Activated CD4-positive, alpha-beta T cell treated with anti-CD3 and anti-CD28 coated beads, Interleukin-2, amount 10 ng/mL, durations not matched to agents 24 days and 14 days (primary cell): ENCODE results near the gene TAOK3. TPM values are rescaled to one million over a fixed set of nuclear protein-coding genes. Genes with fewer than 3 reads are reported as not detected.
"Not testable (repeated sequence)": the region's sequence is repeated elsewhere in the genome, so short reads cannot be mapped to it uniquely, and the experiment has no call there.

Source experiments
- DNase-seq: peaks from one replicate; pipeline ENCODE4 v3.0.0; 2022
- H3K27ac Mint-ChIP-seq: one replicate; pipeline ENCODE4 v1.8.0; 2022; ENCODE audit warnings: mild to moderate bottlenecking, mixed read lengths
- H3K27me3 Mint-ChIP-seq: one replicate; pipeline ENCODE4 v1.8.0; 2022; ENCODE audit warnings: mixed read lengths
- H3K36me3 Mint-ChIP-seq: one replicate; pipeline ENCODE4 v1.8.0; 2022; ENCODE audit warnings: low read depth, mild to moderate bottlenecking, mixed read lengths
- H3K4me1 Mint-ChIP-seq: one replicate; pipeline ENCODE4 v1.8.0; 2021; ENCODE audit warnings: mixed read lengths
- H3K4me3 Mint-ChIP-seq: one replicate; pipeline ENCODE4 v1.8.0; 2022; ENCODE audit warnings: mild to moderate bottlenecking, moderate library complexity, mixed read lengths
- H3K9me3 Mint-ChIP-seq: one replicate; pipeline ENCODE4 v1.8.0; 2021; ENCODE audit warnings: mixed read lengths
- intact Hi-C: fragments of 100-400 bp; cut with micrococcal nuclease; formaldehyde crosslinking; loops from one replicate; pipeline ENCODE4 v1.15.1; 2023
- total RNA-seq: library from RNA; stranded (reverse); gene quantifications from 2 replicates; pipeline ENCODE4 v1.2.3, GENCODE V29; 2022

TAOK3 gene
- total RNA-seq, 1 donor from 2014 or later = 53.4 TPM

DNA sequence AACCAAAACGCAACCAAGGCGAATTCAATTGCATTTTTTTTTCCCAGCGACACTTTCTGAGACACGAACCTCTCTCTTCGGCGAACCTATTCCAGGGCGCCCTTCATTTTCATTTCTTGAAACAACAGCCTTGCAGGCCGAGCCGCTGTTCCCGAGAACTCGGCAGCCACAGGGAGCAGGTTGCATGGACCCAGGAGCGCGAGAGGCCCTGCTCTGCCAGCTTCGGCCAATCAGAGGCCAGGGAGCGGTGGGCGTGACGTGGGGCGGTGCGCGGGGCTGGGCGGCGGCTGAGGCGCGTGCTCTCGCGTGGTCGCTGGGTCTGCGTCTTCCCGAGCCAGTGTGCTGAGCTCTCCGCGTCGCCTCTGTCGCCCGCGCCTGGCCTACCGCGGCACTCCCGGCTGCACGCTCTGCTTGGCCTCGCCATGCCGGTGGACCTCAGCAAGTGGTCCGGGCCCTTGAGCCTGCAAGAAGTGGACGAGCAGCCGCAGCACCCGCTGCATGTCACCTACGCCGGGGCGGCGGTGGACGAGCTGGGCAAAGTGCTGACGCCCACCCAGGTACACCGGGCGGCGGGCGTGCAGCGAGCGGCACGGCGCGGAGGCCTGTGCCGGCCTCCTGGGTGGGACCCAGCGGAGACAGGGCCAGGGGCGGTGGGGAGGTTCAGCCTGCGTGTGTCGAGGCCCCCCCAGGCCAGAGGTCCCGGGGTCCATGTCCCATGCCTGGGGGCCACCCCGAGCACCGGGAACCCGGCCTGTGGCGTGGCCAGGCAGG lies 236.7 kb downstream of the TAOK3 start, which contains the start of gene PEBP1:
TSS of gene PEBP1 (plus strand) at position 337 of the 771 bp plus-strand sequence. CDS start at position 423, 86 bp downstream.
- Mint-ChIP-seq H3K36me3 (peaks cover 31% of the 10 kb centered on the region), H3K27ac (peak within 1 kb of the TSS; percentile 95), H3K4me1 (peaks cover 24% of the 10 kb centered on the region), H3K9me3 (no peaks in the 10 kb centered on the region), H3K4me3 (peak within 1 kb of the TSS; percentile 99), H3K27me3 (no peaks in the 10 kb centered on the region)
- intact Hi-C loops = loop anchor here (1.0 to 5.0 kb wide), 6 partner anchors 15 to 261 kb away; partner anchors contain the start of gene WSB2
- peak; percentile 99 for DNase-seq

DNA sequence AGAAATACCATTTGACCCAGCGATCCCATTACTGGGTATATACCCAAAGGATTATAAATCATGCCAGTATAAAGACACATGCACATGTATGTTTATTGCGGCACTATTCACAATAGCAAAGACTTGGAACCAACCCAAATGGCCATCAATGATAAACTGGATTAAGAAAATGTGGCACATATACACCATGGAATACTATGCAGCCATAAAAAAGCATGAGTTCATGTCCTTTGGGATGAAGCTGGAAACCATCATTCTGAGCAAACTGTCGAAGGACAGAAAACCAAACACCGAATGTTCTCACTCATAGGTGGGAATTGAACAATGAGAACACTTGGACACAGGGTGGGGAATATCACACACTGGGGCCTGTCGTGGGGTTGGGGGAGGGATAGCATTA lies 243.3 kb downstream of the TAOK3 start:
- H3K9me3 Mint-ChIP-seq, H3K27me3 Mint-ChIP-seq, H3K4me1 Mint-ChIP-seq, H3K36me3 Mint-ChIP-seq, DNase-seq, intact Hi-C loops, H3K4me3 Mint-ChIP-seq, H3K27ac Mint-ChIP-seq: not testable (repeated sequence)

DNA sequence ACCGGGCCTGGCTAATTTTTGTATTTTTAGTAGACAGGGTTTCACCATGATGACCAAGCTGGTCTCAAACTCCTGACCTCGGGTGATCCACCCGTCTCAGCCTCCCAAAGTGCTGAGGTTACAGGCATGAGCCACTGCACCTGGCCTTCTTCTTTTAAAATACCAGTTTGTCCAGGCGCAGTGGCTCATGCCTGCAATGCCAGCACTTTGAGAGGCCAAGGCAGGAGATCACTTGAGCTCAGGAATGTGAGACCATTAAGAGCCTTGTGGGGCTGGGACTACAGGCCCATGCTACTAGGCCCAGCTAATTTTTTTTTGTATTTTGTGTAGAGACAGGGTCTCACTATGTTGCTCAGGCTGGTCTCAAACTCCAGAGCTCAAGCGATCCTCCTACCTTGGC lies 244.8 kb downstream of the TAOK3 start:
- peaks cover 3% of the 10 kb centered on the region for H3K4me1 Mint-ChIP-seq
- no peak overlapping the region for H3K4me3 Mint-ChIP-seq
- no peak overlapping the region for H3K27ac Mint-ChIP-seq
- H3K36me3 Mint-ChIP-seq = no peaks in the 10 kb centered on the region
- no peak for DNase-seq
- no peaks in the 10 kb centered on the region for H3K9me3 Mint-ChIP-seq
- H3K27me3 Mint-ChIP-seq = no peaks in the 10 kb centered on the region
- intact Hi-C loops = no loop called here

DNA sequence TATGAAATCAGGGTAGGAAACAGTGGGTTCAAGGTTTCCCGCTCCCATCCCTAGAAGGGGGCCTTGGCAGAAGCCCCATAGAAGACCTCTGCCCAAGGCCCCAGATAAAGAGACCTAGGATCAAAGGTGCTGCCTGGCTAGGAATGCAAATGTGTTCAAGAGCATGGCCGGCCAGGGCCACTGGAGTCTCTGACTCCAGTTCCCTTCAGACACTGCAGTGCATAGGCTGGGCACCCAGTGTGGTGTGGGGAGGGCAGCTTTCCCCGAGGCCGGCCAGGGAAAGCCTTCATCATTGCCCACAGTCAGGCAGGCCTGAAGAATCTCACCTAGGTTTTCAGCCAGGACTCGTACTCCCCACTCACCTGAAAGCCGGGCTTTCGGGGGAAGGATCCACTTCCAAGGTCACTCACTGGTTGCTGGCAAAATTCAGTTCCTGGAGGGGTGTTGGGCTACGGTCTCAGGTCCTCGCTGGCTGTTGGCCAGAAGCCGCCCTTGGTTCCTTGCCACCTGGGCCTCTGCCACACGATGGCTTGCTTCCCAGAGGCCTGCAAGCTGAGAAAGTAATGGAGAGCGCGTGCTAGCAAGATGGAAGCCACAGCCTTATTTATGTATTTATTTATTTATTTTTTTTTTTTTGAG lies 246.5 kb downstream of the TAOK3 start:
- Mint-ChIP-seq H3K27me3 (no peaks in the 10 kb centered on the region), H3K4me1 (no peaks in the 10 kb centered on the region), H3K27ac (no peak overlapping the region), H3K4me3 (no peak overlapping the region), H3K36me3 (no peaks in the 10 kb centered on the region), H3K9me3 (no peaks in the 10 kb centered on the region)
- DNase-seq = no peak
- intact Hi-C loops = no loop called here

DNA sequence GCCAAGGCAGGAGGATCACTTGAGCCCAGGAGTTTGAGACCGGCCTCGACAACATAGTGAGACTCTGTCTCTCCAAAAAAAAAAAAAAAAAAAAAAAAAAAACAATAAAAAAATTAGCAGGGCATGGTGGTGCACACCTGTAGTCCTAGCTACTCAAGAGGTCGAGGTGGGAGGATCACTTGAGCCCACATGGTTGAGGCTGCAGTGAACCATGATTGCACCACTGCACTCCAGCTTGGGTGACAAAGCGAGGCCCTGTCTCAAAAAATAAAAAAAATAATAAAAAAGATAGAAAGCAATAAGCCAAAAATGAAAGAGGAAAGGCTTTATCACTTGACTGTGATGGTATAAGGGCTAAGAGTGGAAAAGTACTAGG lies 247.0 kb downstream of the TAOK3 start:
- H3K4me1 Mint-ChIP-seq = peaks cover under 1% of the 10 kb centered on the region
- no peak overlapping the region for H3K27ac Mint-ChIP-seq
- no peaks in the 10 kb centered on the region for H3K27me3 Mint-ChIP-seq
- no peaks in the 10 kb centered on the region for H3K9me3 Mint-ChIP-seq
- DNase-seq = no peak
- no peaks in the 10 kb centered on the region for H3K36me3 Mint-ChIP-seq
- no peak overlapping the region for H3K4me3 Mint-ChIP-seq
- intact Hi-C loops = no loop called here

DNA sequence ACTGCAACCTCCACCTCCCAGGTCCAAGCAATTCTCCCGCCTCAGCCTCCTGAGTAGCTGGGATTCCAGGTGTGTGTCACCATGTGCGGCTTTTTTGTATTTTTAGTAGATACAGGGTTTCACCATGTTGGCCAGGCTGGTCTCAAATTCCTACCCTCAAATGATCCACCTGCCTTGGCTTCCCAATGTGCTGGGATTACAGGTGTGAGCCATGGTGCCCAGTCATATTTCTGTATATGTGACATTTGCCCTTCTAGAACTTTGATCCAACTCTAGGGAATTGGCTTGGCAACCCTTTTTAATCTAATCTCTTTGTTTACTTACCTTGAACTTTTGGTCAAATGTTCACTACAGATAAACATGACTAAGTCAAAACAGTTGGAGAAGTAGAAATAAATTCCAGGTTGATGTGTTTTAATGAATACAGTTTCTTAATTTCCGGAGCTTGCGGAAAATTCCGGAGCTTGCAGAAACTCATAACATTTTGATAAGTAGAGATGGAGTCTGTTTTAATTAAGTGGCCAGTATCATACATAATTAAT lies 248.3 kb downstream of the TAOK3 start:
- no peak for DNase-seq
- H3K4me1 Mint-ChIP-seq = peaks cover 5% of the 10 kb centered on the region
- H3K4me3 Mint-ChIP-seq = no peak overlapping the region
- intact Hi-C loops = loop anchor here (5.0 kb wide), 1 partner anchor 252 kb away; no protein-coding TSS in a partner anchor
- no peaks in the 10 kb centered on the region for H3K9me3 Mint-ChIP-seq
- no peaks in the 10 kb centered on the region for H3K27me3 Mint-ChIP-seq
- H3K27ac Mint-ChIP-seq = no peak overlapping the region
- no peaks in the 10 kb centered on the region for H3K36me3 Mint-ChIP-seq

DNA sequence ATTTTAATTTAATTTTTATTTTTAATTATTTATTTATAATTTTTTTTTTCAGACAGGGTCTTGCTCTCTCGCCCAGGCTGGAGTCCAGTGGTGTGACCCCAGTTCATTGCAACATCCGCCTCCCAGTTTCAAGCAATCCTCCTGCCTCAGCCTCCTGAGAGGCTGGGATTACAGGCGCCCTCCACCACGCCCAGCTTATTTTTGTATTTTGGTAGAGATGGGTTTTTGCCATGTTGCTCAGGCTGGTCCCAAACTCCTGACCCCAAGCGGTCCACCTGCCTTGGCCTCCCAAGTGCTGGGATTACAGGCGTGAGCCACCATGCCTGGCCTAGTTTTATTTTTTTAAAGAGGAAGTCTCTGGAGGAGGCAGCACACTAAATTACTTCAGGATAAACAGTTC lies 250.4 kb downstream of the TAOK3 start:
- Mint-ChIP-seq H3K4me1 (peaks cover 5% of the 10 kb centered on the region), H3K27me3 (no peaks in the 10 kb centered on the region), H3K9me3 (no peaks in the 10 kb centered on the region), H3K36me3 (no peaks in the 10 kb centered on the region), H3K27ac (no peak overlapping the region), H3K4me3 (no peak overlapping the region)
- DNase-seq = no peak
- intact Hi-C loops = loop anchor here (5.0 kb wide), 1 partner anchor 250 kb away; no protein-coding TSS in a partner anchor

DNA sequence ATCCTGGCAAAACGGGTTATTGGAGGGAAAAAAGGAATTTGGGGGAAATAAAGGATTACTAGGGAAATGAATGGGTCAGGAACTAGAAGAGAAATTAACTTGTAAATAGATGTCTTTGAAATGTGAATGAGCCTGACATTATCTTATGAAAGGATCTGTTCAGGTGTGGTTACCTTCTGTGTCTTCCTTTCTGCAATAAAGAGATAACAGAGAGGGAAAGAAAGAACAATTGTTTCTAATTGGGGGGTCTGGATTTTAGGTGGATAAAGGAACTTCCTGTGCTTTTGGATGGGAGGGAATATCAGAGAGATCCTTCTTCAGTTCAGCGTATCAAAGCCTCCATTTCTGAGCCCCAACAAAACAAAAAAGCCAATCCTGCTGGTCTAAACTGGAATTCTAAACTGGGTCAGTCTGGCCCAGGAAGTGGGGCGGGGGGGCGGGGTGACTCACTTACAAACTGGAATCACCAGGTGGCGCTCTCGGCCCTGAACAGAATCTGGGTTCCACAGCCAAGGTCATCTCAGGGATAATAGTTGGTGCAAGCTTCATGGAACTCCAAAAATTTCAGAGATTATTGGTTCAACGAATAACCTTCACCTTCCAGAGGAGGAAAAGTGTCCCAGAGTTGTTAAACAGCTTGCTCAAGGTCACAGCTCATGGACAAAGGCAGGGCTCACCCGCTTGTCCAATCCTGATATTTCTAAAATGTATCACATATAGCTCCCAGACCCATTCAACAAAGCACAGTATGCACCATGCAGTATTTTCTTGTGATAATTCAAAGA lies 251.9 kb downstream of the TAOK3 start:
- H3K9me3 Mint-ChIP-seq = no peaks in the 10 kb centered on the region
- H3K27me3 Mint-ChIP-seq = no peaks in the 10 kb centered on the region
- peaks cover 5% of the 10 kb centered on the region for H3K4me1 Mint-ChIP-seq
- intact Hi-C loops = loop anchor here (1.0 to 5.0 kb wide), 3 partner anchors 14 to 256 kb away; partner anchors contain the start of gene SUDS3
- no peak overlapping the region for H3K4me3 Mint-ChIP-seq
- no peaks in the 10 kb centered on the region for H3K36me3 Mint-ChIP-seq
- peak overlapping the region; percentile 69 for H3K27ac Mint-ChIP-seq
- DNase-seq = peak; percentile 87

DNA sequence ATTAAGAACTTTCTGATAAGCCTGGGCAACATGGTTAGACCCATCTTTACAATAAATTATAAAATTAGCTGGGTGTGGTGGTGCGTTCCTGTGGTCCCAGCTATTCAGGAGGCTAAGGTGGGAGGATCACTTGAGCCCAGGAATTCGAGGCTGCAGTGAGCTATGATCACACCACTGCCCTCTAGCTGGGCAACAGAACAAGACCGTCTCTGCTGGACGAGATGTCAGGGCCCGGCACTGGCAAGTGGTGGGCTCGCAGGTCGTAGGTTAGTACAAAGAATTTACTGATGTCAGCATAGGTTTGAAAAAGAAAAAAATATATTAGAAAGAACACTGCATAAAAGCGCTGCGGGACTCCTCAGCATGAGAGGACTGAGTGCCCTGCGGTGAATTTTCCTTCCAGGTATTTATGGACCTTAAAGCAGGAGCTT lies 253.2 kb downstream of the TAOK3 start:
- no peaks in the 10 kb centered on the region for H3K9me3 Mint-ChIP-seq
- H3K4me1 Mint-ChIP-seq = peaks cover 5% of the 10 kb centered on the region
- no peaks in the 10 kb centered on the region for H3K36me3 Mint-ChIP-seq
- H3K27me3 Mint-ChIP-seq = no peaks in the 10 kb centered on the region
- no peak overlapping the region for H3K4me3 Mint-ChIP-seq
- DNase-seq = no peak
- intact Hi-C loops = no loop called here
- no peak overlapping the region for H3K27ac Mint-ChIP-seq

DNA sequence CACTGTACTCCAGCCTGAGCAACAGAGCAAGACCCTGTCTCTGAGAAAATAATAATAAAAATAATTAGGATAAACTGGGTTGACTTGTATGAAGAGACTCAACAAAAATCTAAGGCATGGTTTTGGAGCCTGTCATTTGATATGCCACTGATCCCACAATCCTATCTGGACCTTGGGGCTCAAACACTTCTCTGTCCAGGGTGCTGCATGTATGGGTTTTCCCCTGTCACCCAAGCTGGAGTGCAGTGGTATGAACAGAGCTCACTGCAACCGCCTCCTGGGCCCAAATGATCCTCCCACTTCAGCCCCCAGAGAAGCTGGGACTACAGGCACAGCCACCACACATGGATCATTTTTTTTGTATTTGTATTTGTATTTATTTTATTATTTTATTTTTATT lies 263.6 kb downstream of the TAOK3 start:
- Mint-ChIP-seq H3K4me1 (peaks cover 3% of the 10 kb centered on the region), H3K27ac (no peak overlapping the region), H3K4me3 (no peak overlapping the region), H3K27me3 (peaks cover 6% of the 10 kb centered on the region), H3K36me3 (no peaks in the 10 kb centered on the region), H3K9me3 (no peaks in the 10 kb centered on the region)
- no peak for DNase-seq
- intact Hi-C loops = no loop called here

DNA sequence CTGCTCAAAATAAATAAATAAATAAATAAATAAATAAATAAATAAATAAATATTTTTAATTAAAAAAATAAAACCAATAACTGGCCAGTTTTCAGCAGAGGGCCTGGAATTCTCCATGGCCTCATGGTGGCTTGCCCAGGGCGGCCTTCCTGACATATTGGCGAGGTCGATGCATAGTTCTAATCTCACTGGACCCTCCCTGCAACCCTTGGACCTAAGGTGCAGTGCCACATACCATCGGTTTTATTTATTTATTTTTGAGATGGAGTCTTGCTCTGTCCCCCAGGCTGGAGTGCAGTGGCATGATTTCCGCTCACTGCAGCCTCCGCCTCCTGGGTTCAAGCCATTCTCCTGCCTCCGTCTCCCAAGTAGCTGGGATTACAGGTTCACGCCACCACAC lies 265.0 kb downstream of the TAOK3 start:
- no peak for DNase-seq
- H3K27me3 Mint-ChIP-seq = peaks cover 9% of the 10 kb centered on the region
- no peak overlapping the region for H3K27ac Mint-ChIP-seq
- peaks cover 5% of the 10 kb centered on the region for H3K4me1 Mint-ChIP-seq
- H3K36me3 Mint-ChIP-seq = no peaks in the 10 kb centered on the region
- H3K9me3 Mint-ChIP-seq = no peaks in the 10 kb centered on the region
- no peak overlapping the region for H3K4me3 Mint-ChIP-seq
- intact Hi-C loops = no loop called here

DNA sequence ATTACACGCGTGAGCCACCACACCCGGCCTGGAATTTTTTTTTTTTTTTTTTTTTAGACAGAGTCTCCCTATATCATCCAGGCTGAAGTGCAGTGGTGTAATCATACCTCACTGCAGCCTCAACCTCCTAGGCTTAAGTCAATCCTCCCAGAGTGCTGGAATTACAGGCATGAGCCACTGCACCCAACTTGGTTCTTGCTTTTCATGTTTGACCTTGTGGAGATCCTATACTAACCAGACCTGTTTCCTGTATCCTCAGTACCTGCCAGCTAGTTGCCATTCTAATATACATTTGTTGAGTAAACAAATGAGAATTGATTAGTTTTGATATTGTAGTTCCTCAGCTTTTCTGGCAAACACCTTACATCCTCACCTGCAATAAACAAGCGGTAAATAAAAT lies 265.7 kb downstream of the TAOK3 start:
- intact Hi-C loops = no loop called here
- no peaks in the 10 kb centered on the region for H3K36me3 Mint-ChIP-seq
- peaks cover 12% of the 10 kb centered on the region for H3K27me3 Mint-ChIP-seq
- H3K4me1 Mint-ChIP-seq = peaks cover 5% of the 10 kb centered on the region
- no peak overlapping the region for H3K27ac Mint-ChIP-seq
- H3K9me3 Mint-ChIP-seq = no peaks in the 10 kb centered on the region
- DNase-seq = no peak
- H3K4me3 Mint-ChIP-seq = no peak overlapping the region

DNA sequence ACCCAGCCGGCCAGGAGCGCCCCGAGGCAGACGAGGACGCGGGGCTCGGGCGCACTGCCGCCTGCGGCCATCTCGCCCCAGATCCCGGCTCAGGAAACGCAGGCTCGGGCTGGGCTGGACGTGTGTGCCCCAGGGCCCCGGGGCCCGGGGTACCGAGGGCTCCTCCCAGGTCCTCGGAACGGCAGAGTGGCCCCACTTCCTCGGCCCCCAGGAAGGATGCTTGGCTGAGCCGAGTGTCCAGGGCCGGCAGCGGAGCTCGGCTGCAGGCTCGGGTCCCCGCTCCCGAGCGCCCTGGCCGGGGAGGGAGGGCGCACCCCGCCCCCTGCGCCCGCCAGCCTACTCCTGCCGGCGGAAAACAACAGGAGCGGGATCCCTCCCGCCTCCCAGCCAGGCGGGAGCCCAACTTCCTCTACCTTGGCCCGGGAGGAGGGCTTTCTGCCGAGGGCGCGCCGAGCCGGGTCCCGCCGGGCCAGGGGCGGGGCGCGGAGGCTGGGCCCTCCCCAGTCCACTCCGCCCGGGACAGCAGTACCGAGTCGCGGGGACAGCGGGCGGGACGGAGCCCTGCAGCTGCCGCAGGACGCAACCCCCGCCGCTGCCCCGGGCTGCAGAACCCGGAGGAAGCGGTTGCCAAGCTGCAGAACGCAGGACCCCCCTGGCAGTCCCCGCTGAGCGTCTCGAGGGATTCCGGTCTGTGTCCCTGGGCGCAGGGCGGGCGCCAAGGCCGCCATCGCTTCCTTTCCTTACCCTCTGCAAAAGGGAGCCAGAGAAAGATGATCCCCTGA lies 268.9 kb downstream of the TAOK3 start, which contains the start of gene VSIG10:
TSS of gene VSIG10 (minus strand) at position 411 of the 782 bp plus-strand sequence. CDS start at position 71, 340 bp downstream.
- peak within 1 kb of the TSS; percentile 91 for H3K4me3 Mint-ChIP-seq
- intact Hi-C loops = loop anchor here (2.0 kb wide), 1 partner anchor 39 kb away; no protein-coding TSS in a partner anchor
- peak within 1 kb of the TSS; percentile 78 for H3K27ac Mint-ChIP-seq
- H3K9me3 Mint-ChIP-seq = no peaks in the 10 kb centered on the region
- no peaks in the 10 kb centered on the region for H3K36me3 Mint-ChIP-seq
- H3K27me3 Mint-ChIP-seq = peaks cover 18% of the 10 kb centered on the region
- peak; percentile 80 for DNase-seq
- H3K4me1 Mint-ChIP-seq = peaks cover 5% of the 10 kb centered on the region
